CD4-positive, alpha-beta memory T cell (primary cell): ENCODE measurements around the gene RPL32. TPM values are rescaled to one million over a fixed set of nuclear protein-coding genes. Genes with fewer than 3 reads are reported as not detected.
A peak's percentile ranks its signal among the peaks of the same experiment; 100 is the strongest.

Source experiments
- CTCF ChIA-PET: fragments of 350-600 bp; sonication (Branson Sonifier 250); formaldehyde crosslinking; loops from one replicate; lab custom pipeline; 2021; ENCODE audit warnings: inconsistent platforms; ENCODE audit not compliant: partially characterized antibody; lab: Charles Lee
- POLR2A ChIA-PET: fragments of 350-600 bp; sonication (Branson Sonifier 250); formaldehyde crosslinking; loops from one replicate; lab custom pipeline; 2021; ENCODE audit not compliant: partially characterized antibody; lab: Charles Lee
- DNase-seq, 5 donors: peaks; one replicate each; pipeline versions ENCODE4 v3.0.0 to v3.0.0-alpha.2; 2020 to 2022; ENCODE audit warnings: mixed read lengths in 1 of 5
- H3K27ac ChIP-seq: one replicate; pipeline ENCODE4 v1.7.0; 2013; ENCODE audit warnings: low read depth, low read length
- H3K27me3 ChIP-seq: 2 replicates; pipeline ENCODE4 v1.7.0; 2013; ENCODE audit warnings: mild to moderate bottlenecking, low read length, moderate library complexity; ENCODE audit not compliant: insufficient read depth
- H3K36me3 ChIP-seq: 2 replicates; pipeline ENCODE4 v1.7.0; 2013; ENCODE audit warnings: mild to moderate bottlenecking, low read length, moderate library complexity; ENCODE audit not compliant: insufficient read depth
- H3K4me1 ChIP-seq: 2 replicates; pipeline ENCODE4 v1.7.0; 2013; ENCODE audit warnings: mild to moderate bottlenecking, low read length, moderate library complexity; ENCODE audit not compliant: insufficient read depth
- H3K4me3 ChIP-seq, 2 donors: one replicate each; pipeline ENCODE4 v1.7.0; 2013; ENCODE audit warnings: low read length in 2 of 2, mild to moderate bottlenecking in 1 of 2
- H3K9me3 ChIP-seq, 2 donors: one replicate each; pipeline ENCODE4 v1.7.0; 2013; ENCODE audit warnings: low read length in 2 of 2, control low read depth in 1 of 2; ENCODE audit not compliant: control insufficient read depth in 1 of 2
- H3K27ac Mint-ChIP-seq, 7 donors: one replicate each; pipeline ENCODE4 v1.8.0; 2020 to 2021; ENCODE audit warnings: mixed read lengths in 7 of 7, mild to moderate bottlenecking in 6 of 7, inconsistent platforms in 3 of 7, moderate library complexity in 3 of 7
- H3K27me3 Mint-ChIP-seq, 2 donors: one replicate each; pipeline ENCODE4 v1.8.0; 2020 to 2021; ENCODE audit warnings: mixed read lengths in 2 of 2
- H3K36me3 Mint-ChIP-seq, 2 donors: one replicate each; pipeline ENCODE4 v1.8.0; 2020 to 2021; ENCODE audit warnings: mixed read lengths in 2 of 2, inconsistent platforms in 1 of 2, mild to moderate bottlenecking in 1 of 2
- H3K4me1 Mint-ChIP-seq, 4 donors: one replicate each; pipeline ENCODE4 v1.8.0; 2020 to 2021; ENCODE audit warnings: mixed read lengths in 4 of 4, mild to moderate bottlenecking in 1 of 4
- H3K4me3 Mint-ChIP-seq, 8 donors: one replicate each; pipeline ENCODE4 v1.8.0; 2020 to 2021; ENCODE audit warnings: mixed read lengths in 8 of 8, mild to moderate bottlenecking in 7 of 8, moderate library complexity in 6 of 8, inconsistent platforms in 3 of 8
- H3K9me3 Mint-ChIP-seq, 8 donors: one replicate each; pipeline ENCODE4 v1.8.0; 2020 to 2021; ENCODE audit warnings: mixed read lengths in 8 of 8, mild to moderate bottlenecking in 5 of 8, inconsistent platforms in 3 of 8, moderate library complexity in 1 of 8
- intact Hi-C: fragments of 100-400 bp; cut with micrococcal nuclease; formaldehyde crosslinking; loops from one replicate; pipeline ENCODE4 v1.15.1; 2023
- polyA plus RNA-seq, 2 donors: library from polyadenylated mRNA; unstranded; fragments of 300-500 nt; fragmentation: Illumina TruSeq; gene quantifications; one replicate each; pipeline ENCODE4 v1.2.3, GENCODE V29; 2021
- total RNA-seq, 2 experiments: library from RNA; stranded (reverse); gene quantifications; one replicate each; pipeline ENCODE4 v1.2.3, GENCODE V29; 2021

Gene RPL32
- total RNA-seq (1,000 to 10,000 TPM; 3,446 to 3,480 TPM), polyA plus RNA-seq (1,000 to 10,000 TPM; 2,040 to 3,234 TPM)

DNA sequence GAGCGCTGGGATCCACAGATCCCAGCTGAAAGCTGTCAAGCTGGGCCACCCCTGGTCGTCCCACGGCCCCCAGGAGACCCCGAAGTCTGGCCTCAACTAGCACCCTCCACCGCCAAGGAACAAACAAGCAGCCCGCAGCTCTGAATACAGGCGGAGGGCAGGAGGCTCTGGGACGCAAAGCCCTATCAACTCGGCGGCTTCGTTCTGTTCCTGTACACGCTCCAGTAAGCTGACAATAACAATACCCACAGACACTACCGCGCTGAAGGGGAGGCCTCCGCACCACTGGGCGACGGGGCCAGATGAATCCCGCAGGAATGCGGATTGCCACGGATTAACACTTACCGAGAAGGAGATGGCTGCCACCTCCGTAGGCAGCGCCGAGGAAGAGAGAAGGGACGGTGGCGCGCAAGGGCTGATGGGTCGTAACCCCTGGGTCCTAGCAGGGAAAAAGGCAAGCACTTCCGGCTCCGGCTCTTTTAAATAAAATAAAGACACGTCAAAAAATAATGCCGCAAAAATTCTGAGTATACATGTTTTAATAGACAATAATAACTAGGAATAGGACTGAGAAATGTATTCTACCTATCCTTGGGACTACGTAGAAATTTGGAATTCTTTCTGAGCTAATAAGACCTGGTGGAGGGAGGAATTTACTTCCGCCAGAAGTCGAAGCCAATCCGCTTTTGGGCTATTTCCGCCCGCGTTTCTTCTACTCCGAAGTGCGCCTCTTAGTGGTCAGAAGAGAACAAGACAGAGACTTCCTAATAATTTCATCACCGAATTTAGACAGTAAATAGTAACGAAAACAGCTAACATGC lies at the start of gene RPL32:
Gene RPL32, minus strand, starts transcription at position 417 of the 821 bp plus-strand sequence. CDS start 1,328 bp downstream, outside the sequence.
- H3K36me3 Mint-ChIP-seq, result peaks cover 38 to 53% of the 10 kb centered on the region in 2 donors
- peak within 1 kb of the TSS; percentile 99 to 100 (median 100) for H3K27ac Mint-ChIP-seq
- CTCF ChIA-PET, result interaction anchor here (0.6 to 5.1 kb wide), 26 partner anchors 9 to 638 kb away, joined by 3 to 47 read pairs (median 5); partner anchors contain the start of genes CAND2 and HDAC11

DNA sequence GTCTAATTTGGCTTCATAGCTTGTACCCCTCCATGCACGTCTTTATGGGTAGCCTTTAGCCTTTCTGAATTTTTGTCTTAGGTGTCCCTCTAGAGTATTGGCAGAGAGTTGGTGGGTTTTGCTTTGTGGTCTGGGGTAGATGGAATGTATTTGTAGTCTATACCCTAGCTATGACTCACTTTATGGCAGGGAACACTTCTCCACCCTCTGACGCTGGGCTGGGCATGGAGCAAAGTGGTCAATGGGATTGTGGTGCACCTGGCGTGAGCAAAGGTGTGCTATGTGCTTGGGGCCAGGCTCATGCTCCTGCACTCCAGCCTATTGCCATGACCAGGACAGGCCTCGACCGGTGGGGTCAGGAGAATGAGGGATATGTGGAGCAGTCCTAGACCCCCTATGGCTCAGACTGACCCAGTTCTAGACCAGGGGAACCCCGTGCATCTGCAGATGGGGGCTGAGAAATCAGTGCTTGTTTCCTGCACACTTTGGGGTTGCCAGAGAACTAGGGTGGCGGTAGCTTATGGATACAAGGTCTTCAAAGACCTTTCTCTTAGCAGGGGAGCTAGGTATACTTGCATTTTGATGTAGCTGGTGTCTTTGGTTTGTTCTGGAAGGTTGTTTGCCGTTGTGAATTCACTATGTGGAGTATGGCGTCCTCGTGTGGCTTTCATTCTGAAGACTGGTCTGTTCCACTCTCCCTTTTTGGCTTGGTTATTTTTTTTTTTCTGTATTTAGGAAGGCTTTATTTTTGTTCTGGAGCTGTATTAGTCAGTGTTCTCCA lies 49.4 kb upstream of the RPL32 start:
- Mint-ChIP-seq H3K9me3 (no peaks in the 10 kb centered on the region), H3K27ac (peak overlapping the region in 1 of 7 donors; percentile 51), H3K4me3 (no peak overlapping the region), H3K36me3 (no peaks in the 10 kb centered on the region), H3K27me3 (peaks cover 25 to 28% of the 10 kb centered on the region in 2 donors), H3K4me1 (peaks cover 15 to 30% (median 21%) of the 10 kb centered on the region in 4 donors)
- Histone ChIP-seq H3K27me3 (no peaks in the 10 kb centered on the region), H3K4me1 (peaks cover 16% of the 10 kb centered on the region), H3K9me3 (no peaks in the 10 kb centered on the region), H3K4me3 (no peak overlapping the region), H3K36me3 (no peaks in the 10 kb centered on the region), H3K27ac (no peak overlapping the region)
- ChIA-PET POLR2A (no interaction called here), CTCF (interaction anchor here (1.1 to 5.1 kb wide), 14 partner anchors 9 to 184 kb away, joined by 3 to 43 read pairs (median 6); partner anchors contain the start of gene RPL32)
- DNase-seq, result peak in 1 of 5 donors; percentile 20
- intact Hi-C loops, result loop anchor here (5.0 kb wide), 1 partner anchor 753 kb away; no protein-coding TSS in a partner anchor

More for the DNA sequence above, at the start of gene RPL32:
- POLR2A ChIA-PET, result interaction anchor here (0.6 to 3.5 kb wide), 29 partner anchors 10 to 1949 kb away, joined by 3 to 44 read pairs (median 5); partner anchors contain the start of genes CAND2, CCDC174, CHCHD4 and HDAC11
- DNase-seq, result peak; percentile 90 to 92 (median 91)
- H3K27me3 Mint-ChIP-seq, result no peaks in the 10 kb centered on the region
- peak within 1 kb of the TSS; percentile 95 to 99 (median 98) for H3K4me3 Mint-ChIP-seq
- peaks cover 40% of the 10 kb centered on the region for H3K4me1 ChIP-seq
- H3K9me3 Mint-ChIP-seq, result no peaks in the 10 kb centered on the region
- intact Hi-C loops, result loop anchor here (1.0 to 10.0 kb wide), 7 partner anchors 31 to 1337 kb away; partner anchors contain the start of genes LSM3, MKRN2, TSEN2 and XPC
- H3K36me3 ChIP-seq, result peaks cover 34% of the 10 kb centered on the region
- H3K27ac ChIP-seq, result peak within 1 kb of the TSS; percentile 92
- H3K4me3 ChIP-seq, result peak within 1 kb of the TSS; percentile 85 to 89
- no peaks in the 10 kb centered on the region for H3K27me3 ChIP-seq
- H3K4me1 Mint-ChIP-seq, result peaks cover 28 to 56% (median 40%) of the 10 kb centered on the region in 4 donors
- H3K9me3 ChIP-seq, result no peaks in the 10 kb centered on the region

DNA sequence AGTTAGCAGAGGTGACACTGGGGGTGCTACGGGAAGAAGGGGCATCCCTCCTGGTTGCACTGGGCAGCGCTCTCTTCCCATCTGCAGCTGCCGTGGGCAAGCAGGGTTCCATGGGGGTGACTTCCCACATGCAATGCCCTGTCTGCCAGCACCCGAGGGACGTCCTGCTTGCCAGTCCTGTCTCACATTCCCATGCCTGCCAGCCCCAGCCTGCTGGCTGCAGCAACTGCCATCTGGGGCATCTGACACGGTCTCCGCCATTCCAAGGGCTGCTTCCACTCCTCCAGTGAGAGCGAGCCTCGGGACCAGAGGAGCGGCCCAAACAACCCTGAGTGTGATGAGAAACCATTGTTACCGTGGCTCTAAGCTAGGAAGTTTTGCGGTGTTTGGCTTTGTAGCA lies 45.4 kb upstream of the RPL32 start:
- Mint-ChIP-seq H3K4me3 (peak overlapping the region in 4 of 8 donors; percentile 33 to 54 (median 44)), H3K27ac (peak overlapping the region in 1 of 7 donors; percentile 11)

DNA sequence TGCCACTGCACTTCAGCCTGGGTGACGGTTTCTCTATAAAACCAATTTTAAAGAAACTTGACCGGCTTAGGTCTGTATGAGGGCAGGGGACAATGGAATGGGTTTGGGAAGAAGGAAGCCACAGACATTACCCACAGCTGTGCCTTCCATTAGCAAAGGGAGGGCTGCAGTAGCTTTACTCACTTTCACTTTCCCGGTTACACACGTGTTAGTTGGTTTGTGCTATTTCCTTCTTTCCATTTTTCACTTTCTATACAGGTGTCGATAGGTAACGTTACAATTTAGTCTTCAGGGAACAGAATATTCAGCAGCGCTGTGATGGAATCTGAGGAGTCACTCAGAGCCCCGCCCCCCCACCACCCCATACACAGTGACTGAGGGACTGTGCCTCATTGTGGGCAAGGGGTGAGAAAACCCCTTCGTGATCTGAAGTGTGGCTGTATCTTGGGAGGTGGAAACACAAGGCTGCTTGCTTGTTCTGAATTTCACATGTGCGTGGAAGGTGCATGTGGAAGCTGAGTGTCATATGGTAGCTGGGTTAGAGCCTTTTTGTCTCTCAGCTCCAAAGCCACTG lies 44.8 kb upstream of the RPL32 start:
- intact Hi-C loops, result no loop called here
- CTCF ChIA-PET, result interaction anchor here (0.7 to 4.2 kb wide), 3 partner anchors 12 to 751 kb away, joined by 3 to 20 read pairs (median 3); no protein-coding TSS in a partner anchor
- peaks cover 11% of the 10 kb centered on the region for H3K4me1 ChIP-seq
- H3K4me1 Mint-ChIP-seq, result peaks cover 9 to 14% (median 12%) of the 10 kb centered on the region in 4 donors
- H3K9me3 Mint-ChIP-seq, result no peaks in the 10 kb centered on the region
- POLR2A ChIA-PET, result interaction anchor here (0.9 kb wide), 1 partner anchor 11 kb away, joined by 3 read pairs; no protein-coding TSS in a partner anchor
- no peak overlapping the region for H3K4me3 ChIP-seq
- H3K4me3 Mint-ChIP-seq, result peak overlapping the region; percentile 33 to 63 (median 46)
- H3K27me3 Mint-ChIP-seq, result peaks cover 28 to 32% of the 10 kb centered on the region in 2 donors
- no peak overlapping the region for H3K27ac Mint-ChIP-seq
- DNase-seq, result no peak
- H3K9me3 ChIP-seq, result no peaks in the 10 kb centered on the region
- H3K36me3 ChIP-seq, result no peaks in the 10 kb centered on the region
- H3K36me3 Mint-ChIP-seq, result no peaks in the 10 kb centered on the region
- H3K27me3 ChIP-seq, result no peaks in the 10 kb centered on the region
- no peak overlapping the region for H3K27ac ChIP-seq

More for the DNA sequence above, 45.4 kb upstream of the RPL32 start:
- Histone ChIP-seq H3K36me3 (no peaks in the 10 kb centered on the region), H3K4me1 (peaks cover 14% of the 10 kb centered on the region), H3K27me3 (no peaks in the 10 kb centered on the region), H3K4me3 (no peak overlapping the region), H3K27ac (no peak overlapping the region), H3K9me3 (no peaks in the 10 kb centered on the region)
- Mint-ChIP-seq H3K27me3 (peaks cover 28 to 32% of the 10 kb centered on the region in 2 donors), H3K4me1 (peaks cover 11 to 15% (median 13%) of the 10 kb centered on the region in 4 donors), H3K36me3 (no peaks in the 10 kb centered on the region), H3K9me3 (no peaks in the 10 kb centered on the region)
- intact Hi-C loops, result no loop called here
- ChIA-PET CTCF (interaction anchor here (0.7 to 4.2 kb wide), 5 partner anchors 11 to 751 kb away, joined by 3 to 20 read pairs (median 3); no protein-coding TSS in a partner anchor), POLR2A (no interaction called here)
- DNase-seq, result no peak

DNA sequence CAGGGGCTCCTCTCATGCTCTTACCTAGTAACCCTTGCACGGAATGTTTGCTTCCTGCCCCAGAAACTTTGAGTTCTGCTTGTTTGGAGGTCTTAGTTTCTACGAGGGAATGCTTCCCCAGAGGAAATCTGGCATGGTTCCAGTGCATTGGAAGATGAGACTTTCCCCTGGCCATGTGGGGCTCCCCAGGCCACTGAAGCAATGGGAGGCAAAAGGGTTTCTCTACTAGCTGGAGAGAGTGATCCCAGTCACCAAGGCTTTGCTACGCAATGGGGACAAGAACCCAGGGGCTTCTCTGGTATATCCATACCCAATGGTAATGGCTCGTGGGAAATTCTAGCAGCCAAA lies 44.2 kb upstream of the RPL32 start:
- H3K27ac ChIP-seq, result no peak overlapping the region

DNA sequence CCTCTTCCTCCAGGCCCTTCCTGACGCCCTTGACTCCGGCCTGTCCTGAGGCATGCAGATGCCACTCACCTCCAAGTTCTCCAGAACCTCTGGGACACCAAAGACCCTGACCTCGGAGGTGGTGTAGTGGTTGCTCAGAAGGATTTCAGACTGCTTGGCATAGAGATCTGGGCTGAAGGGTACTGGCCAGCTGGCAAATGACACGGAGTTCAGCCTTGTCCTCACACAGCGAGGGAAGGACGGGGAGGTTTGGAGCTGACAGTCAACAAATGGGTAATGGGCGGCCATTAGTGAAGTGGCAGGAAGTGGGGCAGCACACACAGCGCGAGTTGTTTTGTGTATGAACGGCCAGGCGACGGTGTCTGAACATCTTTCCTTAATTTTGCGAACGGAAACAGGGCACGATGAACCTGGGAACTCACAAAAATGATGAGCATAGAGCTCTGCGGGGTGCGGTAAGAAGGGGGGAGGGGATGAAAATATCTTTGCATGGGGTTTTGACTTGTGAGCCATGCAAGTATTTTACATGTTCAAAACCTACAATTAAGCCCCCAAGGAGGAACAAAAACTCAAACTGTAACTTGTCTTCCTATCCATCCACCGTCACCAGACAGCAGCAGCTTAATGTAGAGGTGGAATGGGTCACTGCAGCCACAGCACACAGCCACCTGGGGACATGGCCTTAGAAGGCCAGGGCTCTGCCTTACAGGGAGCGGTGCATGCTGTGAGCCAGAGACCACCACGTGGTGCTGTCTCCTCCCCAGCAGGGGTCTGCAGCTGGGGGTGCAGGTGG lies 43.6 kb upstream of the RPL32 start:
- CTCF ChIA-PET, result interaction anchor here (1.6 kb wide), 1 partner anchor 13 kb away, joined by 3 read pairs; no protein-coding TSS in a partner anchor
- no peak overlapping the region for H3K27ac Mint-ChIP-seq
- H3K4me1 Mint-ChIP-seq, result peaks cover 9 to 14% (median 12%) of the 10 kb centered on the region in 4 donors
- H3K4me3 Mint-ChIP-seq, result peak overlapping the region in 1 of 8 donors; percentile 1
- Histone ChIP-seq H3K27me3 (no peaks in the 10 kb centered on the region), H3K9me3 (no peaks in the 10 kb centered on the region), H3K36me3 (no peaks in the 10 kb centered on the region), H3K27ac (no peak overlapping the region), H3K4me3 (no peak overlapping the region), H3K4me1 (peaks cover 11% of the 10 kb centered on the region)
- no peak for DNase-seq
- intact Hi-C loops, result no loop called here
- peaks cover 23 to 27% of the 10 kb centered on the region in 2 donors for H3K27me3 Mint-ChIP-seq
- no peaks in the 10 kb centered on the region for H3K9me3 Mint-ChIP-seq
- H3K36me3 Mint-ChIP-seq, result no peaks in the 10 kb centered on the region
- POLR2A ChIA-PET, result no interaction called here

More for the DNA sequence above, 44.2 kb upstream of the RPL32 start:
- no peak for DNase-seq
- Histone ChIP-seq H3K4me1 (peaks cover 11% of the 10 kb centered on the region), H3K9me3 (no peaks in the 10 kb centered on the region), H3K27me3 (no peaks in the 10 kb centered on the region), H3K4me3 (no peak overlapping the region), H3K36me3 (no peaks in the 10 kb centered on the region)
- POLR2A ChIA-PET, result interaction anchor here (0.9 kb wide), 1 partner anchor 12 kb away, joined by 3 read pairs; no protein-coding TSS in a partner anchor
- Mint-ChIP-seq H3K9me3 (no peaks in the 10 kb centered on the region), H3K27me3 (peaks cover 26 to 30% of the 10 kb centered on the region in 2 donors), H3K4me1 (peaks cover 9 to 14% (median 12%) of the 10 kb centered on the region in 4 donors), H3K36me3 (no peaks in the 10 kb centered on the region), H3K4me3 (peak overlapping the region in 4 of 8 donors; percentile 32 to 47 (median 42)), H3K27ac (no peak overlapping the region)
- intact Hi-C loops, result no loop called here
- CTCF ChIA-PET, result interaction anchor here (1.6 to 4.2 kb wide), 2 partner anchors 12 to 18 kb away, joined by 3 to 20 read pairs; no protein-coding TSS in a partner anchor
